Measurements from ENCODE around the gene MYEOV.

Gene MYEOV

GRCh38 chr11:69286374-69287371 lies 7.3 kb upstream of the MYEOV start:
- no peak for TF ChIP-seq CTCF (conservative IDR thresholded peaks at IDR 0.05; ENCODE audit: low read length)
- no peak for DNase-seq (ENCODE audit: low read depth)

GRCh38 chr11:69287968-69288882 lies 5.7 kb upstream of the MYEOV start:
- no peak for DNase-seq (ENCODE audit: low read depth)
- TF ChIP-seq CTCF (conservative IDR thresholded peaks at IDR 0.05; ENCODE audit: low read length) = no peak
- H3K4me3 ChIP-seq (ENCODE audit: low read length) = no peak overlapping the region

More at GRCh38 chr11:69286374-69287371, 7.3 kb upstream of the MYEOV start:
- no peak overlapping the region for H3K4me3 ChIP-seq (ENCODE audit: low read length)

GRCh38 chr11:69288883-69289242 lies 5.1 kb upstream of the MYEOV start:
- DNase-seq (ENCODE audit: low read depth) = no peak
- no peak overlapping the region for H3K4me3 ChIP-seq (ENCODE audit: low read length)
- no peak for TF ChIP-seq CTCF (conservative IDR thresholded peaks at IDR 0.05; ENCODE audit: low read length)

GRCh38 chr11:69290806-69291205 lies 3.1 kb upstream of the MYEOV start:
- no peak overlapping the region for H3K4me3 ChIP-seq (ENCODE audit: low read length)
- DNase-seq (ENCODE audit: low read depth) = no peak
- TF ChIP-seq CTCF (conservative IDR thresholded peaks at IDR 0.05; ENCODE audit: low read length) = no peak

GRCh38 chr11:69291459-69292110 lies 2.4 kb upstream of the MYEOV start:
- no peak overlapping the region for H3K4me3 ChIP-seq (ENCODE audit: low read length)
- no peak for TF ChIP-seq CTCF (conservative IDR thresholded peaks at IDR 0.05; ENCODE audit: low read length)
- no peak for DNase-seq (ENCODE audit: low read depth)

- TF ChIP-seq CTCF (conservative IDR thresholded peaks at IDR 0.05; ENCODE audit: low read length) = peak; percentile 81
- H3K4me3 ChIP-seq (ENCODE audit: low read length) = no peak overlapping the region
- peak; percentile 18 for DNase-seq (ENCODE audit: low read depth)
These were observed 1.7 kb upstream of the MYEOV start for GRCh38 chr11:69292221-69292648.
